Heart right ventricle (tissue), 16 donors: ENCODE data around the gene TTC19. TPM values are rescaled to one million over a fixed set of nuclear protein-coding genes. Genes with fewer than 3 reads are reported as not detected.

ENCODE experiments used
- ATAC-seq, 8 donors: fragments of 200-7000 bp; cut with Tn5 transposase; one replicate each; pipeline ENCODE4 v1.9.1; 2020; ENCODE audit warnings: mild to moderate bottlenecking in 8 of 8, moderate library complexity in 8 of 8, moderate number of reproducible peaks in 1 of 8
- DNase-seq, 2 donors: peaks; one replicate each; pipeline ENCODE4 v3.0.0-alpha.2; 2020
- H3K27ac ChIP-seq, 10 donors: fragments of 200-600 bp; sonication (generic) in 2 of 10; one replicate each; pipeline versions ENCODE4 v1.5.0 to v1.8.0; 2020 to 2022; ENCODE audit warnings: mild to moderate bottlenecking in 3 of 10
- H3K27me3 ChIP-seq, 7 donors: fragments of 200-600 bp; one replicate each; pipeline ENCODE4 v1.8.0; 2021 to 2022; ENCODE audit warnings: mild to moderate bottlenecking in 2 of 7
- H3K36me3 ChIP-seq, 9 donors: fragments of 200-600 bp; sonication (generic) in 1 of 9; one replicate each; pipeline versions ENCODE4 v1.5.0 to v1.8.0; 2020 to 2022; ENCODE audit warnings: mild to moderate bottlenecking in 2 of 9
- H3K4me1 ChIP-seq, 9 donors: fragments of 200-600 bp; sonication (generic) in 1 of 9; one replicate each; pipeline versions ENCODE4 v1.5.0 to v1.8.0; 2020 to 2022; ENCODE audit warnings: mild to moderate bottlenecking in 4 of 9
- H3K4me3 ChIP-seq, 10 donors: fragments of 200-600 bp; sonication (generic) in 2 of 10; one replicate each; pipeline versions ENCODE4 v1.5.0 to v1.8.0; 2020 to 2022; ENCODE audit warnings: mild to moderate bottlenecking in 7 of 10, moderate library complexity in 2 of 10
- H3K9me3 ChIP-seq, 11 donors: fragments of 200-600 bp in 10 of 11; sonication (generic) in 2 of 11; one replicate each; pipeline versions ENCODE4 v1.5.0 to v1.8.0; 2013 to 2022; ENCODE audit warnings: mild to moderate bottlenecking in 2 of 11, control low read depth in 1 of 11, moderate library complexity in 1 of 11
- WGBS, 2 donors: extraction: QIAGEN DNeasy Blood & Tissue Kit; methylation state at CpG; one replicate each; pipeline ENCODE4 v1.1.7; 2013; ENCODE audit warnings: inconsistent platforms in 1 of 2; 5-methylcytosine and 5-hydroxymethylcytosine counted together
- intact Hi-C, 10 donors: fragments of 100-400 bp; cut with DNase I; formaldehyde crosslinking; loops; one replicate each; pipeline versions ENCODE4 v1.11.1 to v1.14.2; 2022
- polyA plus RNA-seq, 2 donors: library from polyadenylated mRNA; stranded (reverse); fragments of 200-250 nt; gene quantifications; one replicate each; pipeline ENCODE4 v1.2.3, GENCODE V29; 2013
- total RNA-seq, 10 donors: library from RNA; stranded (reverse); fragmentation: NEBNext Ultra II Directional in 3 of 10; extraction: Animal tissue kit (Norgen Biotek cat#: 25700) in 3 of 10; gene quantifications; one replicate each; pipeline versions ENCODE4 v1.2.1 to v1.2.4, GENCODE V29; 2021 to 2023
- TF ChIP-seq, protein P1 (sequence below), 9 donors: fragments of 200-600 bp; sonication (generic) in 2 of 9; IDR thresholded peaks; one replicate each; pipeline versions ENCODE4 v1.5.0 to v1.8.0; 2021 to 2022; ENCODE audit warnings: antibody characterized with exemption in 9 of 9, mild to moderate bottlenecking in 5 of 9, moderate library complexity in 1 of 9
- donor health status: Arrhythmogenic right ventricular cardiomyopathy.
- donor health status: ischemic (EF 13 %, LVEDD 7.1; RV severe dilation, severe dysfunction).
- donor health status: healthy with polysubstance abuse.
- donor health status: DM: no; HTN: yes; CAD: no.
- donor health status: DM: no; HTN: no; CAD: no.
- donor health status: ischemic (EF 25% LVEDD 6.9; RV normal size, moderate dysfunction).
- donor health status: ischemic (EF 25% LVEDD 5.7; RV mildly dilated, moderate dysfunction).
- donor health status: healthy.
- donor health status: DM: yes; HTN: yes; CAD: no.
- donor health status: Ischemic cardiomyopathy.
- donor health status: ischemic (EF 35%, LVEDD 5.7; RV mildly dilated, moderate dysfunction).
- donor health status: nonischemic (EF 11% LVEDD 7.7; RV severe dilation, severe dysfunction).
- donor health status: DM: yes; HTN: yes; CAD: no.
- donor health status: PGD.
- donor health status: ischemic (EF 29% LVEDD 5.4; RV normal size, mild dysfunction).
- donor health status: nonischemic (EF 23%, LVEDD 6.1; RV moderate dilation, normal function).

TTC19 gene
- total and polyA plus RNA-seq, 12 donors = 10.8 to 41.1 (median 26.7) TPM

DNA sequence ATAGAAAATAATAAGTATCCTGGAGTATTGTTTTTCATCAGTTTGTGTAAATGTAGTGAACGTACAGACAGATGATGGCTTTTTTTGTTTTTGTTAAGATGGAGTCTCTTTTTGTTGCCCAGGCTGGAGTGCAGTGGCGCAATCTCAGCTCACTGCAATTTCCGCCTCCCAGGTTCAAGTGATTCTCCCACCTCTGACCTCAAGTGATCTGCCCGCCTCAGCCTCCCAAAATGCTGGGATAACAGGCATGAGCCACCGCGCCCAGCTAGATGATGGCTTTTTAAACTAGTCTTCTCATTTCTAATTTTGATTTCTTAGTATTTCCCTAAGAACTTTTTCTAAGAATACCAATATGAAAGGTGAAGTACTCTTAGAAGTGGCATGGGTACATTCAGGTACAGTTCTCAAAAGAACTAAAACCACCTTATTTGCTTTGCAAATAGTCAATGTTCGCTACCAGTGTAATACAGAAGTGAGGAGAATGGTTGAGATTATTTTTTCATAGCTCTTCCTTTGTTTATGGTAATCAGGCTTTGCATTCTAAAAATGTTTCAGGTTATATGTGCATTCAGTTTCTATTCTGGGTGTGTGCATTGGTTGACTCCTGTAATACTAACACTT, 34.2 kb downstream of the TTC19 start:
- ATAC-seq = no peak
- peaks cover 3 to 100% (median 75%) of the 10 kb centered on the region in 9 donors for H3K36me3 ChIP-seq
- peaks cover 0 to 2% (median 0%) of the 10 kb centered on the region in 9 donors for H3K4me1 ChIP-seq
- H3K27me3 ChIP-seq = no peaks in the 10 kb centered on the region
- H3K27ac ChIP-seq = no peak overlapping the region
- H3K9me3 ChIP-seq = no peaks in the 10 kb centered on the region
- TF ChIP-seq, protein P1, sequence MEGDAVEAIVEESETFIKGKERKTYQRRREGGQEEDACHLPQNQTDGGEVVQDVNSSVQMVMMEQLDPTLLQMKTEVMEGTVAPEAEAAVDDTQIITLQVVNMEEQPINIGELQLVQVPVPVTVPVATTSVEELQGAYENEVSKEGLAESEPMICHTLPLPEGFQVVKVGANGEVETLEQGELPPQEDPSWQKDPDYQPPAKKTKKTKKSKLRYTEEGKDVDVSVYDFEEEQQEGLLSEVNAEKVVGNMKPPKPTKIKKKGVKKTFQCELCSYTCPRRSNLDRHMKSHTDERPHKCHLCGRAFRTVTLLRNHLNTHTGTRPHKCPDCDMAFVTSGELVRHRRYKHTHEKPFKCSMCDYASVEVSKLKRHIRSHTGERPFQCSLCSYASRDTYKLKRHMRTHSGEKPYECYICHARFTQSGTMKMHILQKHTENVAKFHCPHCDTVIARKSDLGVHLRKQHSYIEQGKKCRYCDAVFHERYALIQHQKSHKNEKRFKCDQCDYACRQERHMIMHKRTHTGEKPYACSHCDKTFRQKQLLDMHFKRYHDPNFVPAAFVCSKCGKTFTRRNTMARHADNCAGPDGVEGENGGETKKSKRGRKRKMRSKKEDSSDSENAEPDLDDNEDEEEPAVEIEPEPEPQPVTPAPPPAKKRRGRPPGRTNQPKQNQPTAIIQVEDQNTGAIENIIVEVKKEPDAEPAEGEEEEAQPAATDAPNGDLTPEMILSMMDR (IDR thresholded peaks at IDR 0.05) = no peak
- DNase-seq = no peak
- H3K4me3 ChIP-seq = no peak overlapping the region
- intact Hi-C loops = no loop called here
- 98% methylated on average over 7 of the region's 7 CpGs for WGBS, 2 donors

DNA sequence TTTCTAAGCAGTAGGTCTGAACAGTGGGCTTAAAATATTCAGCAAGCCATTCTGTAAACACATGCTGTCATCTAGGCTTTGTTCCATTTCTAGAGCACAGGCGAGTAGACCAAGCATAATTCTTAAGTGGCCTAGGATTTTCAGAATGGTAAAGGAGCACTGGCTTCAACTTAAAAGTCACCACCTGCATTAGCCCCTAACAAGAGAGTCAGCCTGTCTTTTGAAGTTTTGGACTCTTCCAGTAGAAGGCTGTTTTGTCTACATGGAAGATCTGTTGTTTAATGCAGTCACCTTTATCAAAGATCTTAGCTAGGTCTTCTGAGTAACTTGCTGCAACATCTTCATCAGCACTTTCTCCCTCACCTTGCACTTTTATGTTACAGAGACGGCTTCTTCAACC, 36.6 kb downstream of the TTC19 start:
- DNase-seq (no peak), ATAC-seq (no peak)
- intact Hi-C loops = no loop called here
- Histone ChIP-seq H3K4me3 (no peak overlapping the region), H3K27ac (no peak overlapping the region), H3K4me1 (peaks cover 0 to 4% (median 0%) of the 10 kb centered on the region in 9 donors), H3K36me3 (peaks cover 3 to 100% (median 67%) of the 10 kb centered on the region in 9 donors), H3K9me3 (no peaks in the 10 kb centered on the region), H3K27me3 (no peaks in the 10 kb centered on the region)
- TF ChIP-seq, protein P1 (IDR thresholded peaks at IDR 0.05) = no peak
- 83 to 93% methylated on average over 2 of the region's 2 CpGs for WGBS, 2 donors

- no peak overlapping the region for H3K27ac ChIP-seq
- H3K36me3 ChIP-seq = peaks cover 0 to 100% (median 65%) of the 10 kb centered on the region in 9 donors
- TF ChIP-seq, protein P1 (IDR thresholded peaks at IDR 0.05) = no peak
- H3K9me3 ChIP-seq = no peaks in the 10 kb centered on the region
- intact Hi-C loops = no loop called here
- peaks cover 0 to 4% (median 0%) of the 10 kb centered on the region in 9 donors for H3K4me1 ChIP-seq
- DNase-seq (no peak), ATAC-seq (no peak)
- no peak overlapping the region for H3K4me3 ChIP-seq
- H3K27me3 ChIP-seq = no peaks in the 10 kb centered on the region
Observed at GRCh38 chr17:16037636-16038035, 38.0 kb downstream of the TTC19 start.

DNA sequence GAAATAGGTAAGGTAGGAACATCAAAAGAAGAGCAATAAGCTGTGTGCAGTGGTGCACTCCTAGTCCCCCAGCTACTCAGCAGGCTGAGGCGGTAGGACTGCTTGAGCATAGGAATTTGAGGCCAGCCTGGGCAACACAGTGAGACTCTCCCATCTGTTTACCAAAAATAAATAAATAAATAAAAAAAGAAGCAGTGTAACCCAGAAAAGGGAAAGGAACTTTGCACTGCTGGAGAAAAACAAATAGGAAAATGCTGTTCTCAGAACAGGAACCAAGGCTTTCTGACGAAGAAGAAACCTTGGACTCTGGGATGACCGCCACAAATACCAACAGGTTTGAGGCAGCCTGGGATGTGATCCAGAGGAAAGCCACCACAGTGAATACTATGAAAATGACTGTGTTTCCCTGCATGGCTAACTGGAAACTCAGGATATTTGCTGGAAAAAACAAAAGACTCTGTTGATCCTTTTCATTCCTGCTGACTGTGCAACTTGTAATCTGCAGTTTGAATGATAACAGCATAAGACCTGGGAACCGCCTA, 41.2 kb downstream of the TTC19 start:
- no peak overlapping the region for H3K4me3 ChIP-seq
- H3K9me3 ChIP-seq = no peaks in the 10 kb centered on the region
- WGBS, 2 donors = 83 to 94% methylated on average over 4 of the region's 4 CpGs
- TF ChIP-seq, protein P1 (IDR thresholded peaks at IDR 0.05) = no peak
- peaks cover 0 to 100% (median 50%) of the 10 kb centered on the region in 9 donors for H3K36me3 ChIP-seq
- H3K27me3 ChIP-seq = no peaks in the 10 kb centered on the region
- intact Hi-C loops = no loop called here
- peak overlapping the region in 1 of 10 donors; percentile 8 for H3K27ac ChIP-seq
- H3K4me1 ChIP-seq = peaks cover 0 to 4% (median 0%) of the 10 kb centered on the region in 9 donors
- ATAC-seq (peak in 2 of 8 donors; percentile 20 to 23), DNase-seq (no peak)
